ENCODE measurements around the gene EEF1E1. TPM values are rescaled to one million over a fixed set of nuclear protein-coding genes. Genes with fewer than 3 reads are reported as not detected.

EEF1E1 gene
- total RNA-seq, 3 donors from 2014 or later = 88.6 to 104 (median 96.8) TPM

DNA sequence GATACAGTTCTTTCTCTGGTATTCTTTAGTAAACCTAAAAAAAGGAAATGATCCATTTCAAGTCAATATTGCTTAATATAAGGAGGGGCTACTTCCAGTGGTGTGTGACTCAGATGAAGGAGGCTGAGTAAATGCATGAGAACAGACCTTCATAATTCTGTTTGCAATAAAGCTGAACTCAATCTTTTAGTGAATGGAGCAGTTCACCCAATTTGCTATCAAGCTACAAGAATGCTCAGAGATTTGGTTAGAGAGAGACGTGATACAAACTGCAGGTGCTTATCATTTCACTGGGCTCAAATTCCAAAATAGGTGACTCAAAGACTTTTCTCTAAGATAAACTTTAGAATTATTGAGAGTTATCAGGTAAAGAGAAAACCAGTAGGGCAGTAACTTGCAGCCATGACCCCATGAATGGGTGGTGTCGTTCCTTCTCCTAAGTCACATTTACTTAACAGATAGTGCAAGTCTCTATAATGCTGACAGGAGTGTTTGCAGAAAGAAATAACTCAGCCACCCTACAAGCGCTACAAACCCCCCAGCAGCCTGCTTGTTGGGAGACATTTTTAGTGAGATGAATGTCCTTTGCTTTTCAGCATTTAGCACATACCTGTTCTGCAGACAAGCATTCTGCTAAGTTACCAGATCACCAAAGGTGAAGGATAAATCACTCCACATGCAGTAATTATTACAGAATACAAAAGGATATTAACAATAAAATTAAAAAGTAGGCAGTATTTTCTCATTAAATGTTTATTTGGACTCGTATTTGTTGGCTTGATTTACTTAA, 21.8 kb downstream of the EEF1E1 start:
- Mint-ChIP-seq H3K9me3 (no peaks in the 10 kb centered on the region), H3K4me1 (ENCODE audit: low read depth) (peaks cover 16% of the 10 kb centered on the region), H3K27me3 (ENCODE audit: low read depth) (no peaks in the 10 kb centered on the region), H3K36me3 (ENCODE audit: insufficient read depth) (peaks cover 43% of the 10 kb centered on the region), H3K4me3 (no peak overlapping the region)
- ATAC-seq (no peak), DNase-seq (no peak)

GRCh38 chr6:8079126-8079525, 23.2 kb downstream of the EEF1E1 start:
- Mint-ChIP-seq H3K36me3 (ENCODE audit: insufficient read depth) (peaks cover 42% of the 10 kb centered on the region), H3K4me3 (no peak overlapping the region), H3K27me3 (ENCODE audit: low read depth) (no peaks in the 10 kb centered on the region), H3K4me1 (ENCODE audit: low read depth) (peaks cover 17% of the 10 kb centered on the region), H3K9me3 (no peaks in the 10 kb centered on the region)
- ATAC-seq (no peak), DNase-seq (no peak)

DNA sequence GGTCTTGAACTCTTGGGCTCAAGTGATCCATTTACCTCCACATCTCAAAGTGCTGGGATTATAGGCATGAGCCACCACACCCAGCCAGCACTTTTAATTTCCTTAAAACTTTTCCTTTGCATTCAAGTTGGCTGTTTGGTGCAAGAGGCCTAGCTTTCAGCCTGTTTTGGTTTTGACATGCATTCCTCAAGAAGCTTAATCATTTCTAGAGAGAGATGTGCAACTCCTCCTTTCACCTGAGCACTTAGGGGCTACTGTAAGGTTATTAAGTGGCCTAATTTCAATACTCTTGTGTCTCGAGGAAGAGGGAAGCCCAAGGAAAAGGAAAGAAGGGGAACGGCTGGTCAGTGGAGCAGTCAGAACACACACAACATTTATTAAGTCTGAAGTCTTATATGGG, 24.4 kb downstream of the EEF1E1 start:
- Mint-ChIP-seq H3K36me3 (ENCODE audit: insufficient read depth) (peaks cover 32% of the 10 kb centered on the region), H3K4me1 (ENCODE audit: low read depth) (peaks cover 11% of the 10 kb centered on the region), H3K27me3 (ENCODE audit: low read depth) (no peaks in the 10 kb centered on the region), H3K9me3 (no peaks in the 10 kb centered on the region), H3K4me3 (no peak overlapping the region)
- DNase-seq (no peak), ATAC-seq (no peak)

GRCh38 chr6:8075704-8076103, 26.6 kb downstream of the EEF1E1 start:
- DNase-seq (no peak), ATAC-seq (no peak)
- Mint-ChIP-seq H3K9me3 (no peaks in the 10 kb centered on the region), H3K4me3 (no peak overlapping the region), H3K4me1 (ENCODE audit: low read depth) (peaks cover 8% of the 10 kb centered on the region), H3K36me3 (ENCODE audit: insufficient read depth) (peaks cover 21% of the 10 kb centered on the region), H3K27me3 (ENCODE audit: low read depth) (no peaks in the 10 kb centered on the region)

- Mint-ChIP-seq H3K36me3 (ENCODE audit: insufficient read depth) (peaks cover 16% of the 10 kb centered on the region), H3K4me1 (ENCODE audit: low read depth) (peaks cover 8% of the 10 kb centered on the region), H3K27me3 (ENCODE audit: low read depth) (no peaks in the 10 kb centered on the region), H3K4me3 (no peak overlapping the region), H3K9me3 (no peaks in the 10 kb centered on the region)
- DNase-seq (no peak), ATAC-seq (no peak)
Measured at GRCh38 chr6:8075185-8075584, 27.2 kb downstream of the EEF1E1 start.

- Mint-ChIP-seq H3K36me3 (ENCODE audit: insufficient read depth) (peaks cover 11% of the 10 kb centered on the region), H3K27me3 (ENCODE audit: low read depth) (no peaks in the 10 kb centered on the region), H3K4me3 (no peak overlapping the region), H3K4me1 (ENCODE audit: low read depth) (peaks cover 8% of the 10 kb centered on the region), H3K9me3 (no peaks in the 10 kb centered on the region)
- ATAC-seq = no peak
- no peak for DNase-seq
Measured at GRCh38 chr6:8074213-8074612, 28.1 kb downstream of the EEF1E1 start.

- Mint-ChIP-seq H3K9me3 (no peaks in the 10 kb centered on the region), H3K4me1 (ENCODE audit: low read depth) (peaks cover 8% of the 10 kb centered on the region), H3K27me3 (ENCODE audit: low read depth) (no peaks in the 10 kb centered on the region), H3K36me3 (ENCODE audit: insufficient read depth) (peaks cover 11% of the 10 kb centered on the region), H3K4me3 (no peak overlapping the region)
- ATAC-seq (no peak), DNase-seq (no peak)
Measured at GRCh38 chr6:8073758-8074157, 28.6 kb downstream of the EEF1E1 start.

DNA sequence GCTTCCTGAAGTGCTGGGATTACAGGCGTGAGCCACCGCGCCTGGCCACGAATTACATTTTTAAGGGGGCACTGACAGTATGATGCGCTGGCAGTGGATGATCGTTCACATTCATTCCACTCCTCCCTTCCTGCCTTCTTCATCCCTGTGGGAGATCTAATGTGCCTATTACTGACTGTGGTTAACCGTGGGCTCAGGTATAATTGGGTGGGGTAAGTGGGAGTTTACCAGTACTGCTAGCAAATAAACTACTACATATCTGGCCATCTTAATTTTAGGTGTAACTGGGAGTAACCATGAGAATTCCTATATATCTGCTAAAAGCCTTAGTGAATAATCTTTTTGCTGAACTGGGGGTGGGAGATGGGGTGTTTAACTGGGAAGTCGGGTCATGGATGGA, 31.6 kb downstream of the EEF1E1 start:
- DNase-seq (no peak), ATAC-seq (no peak)
- Mint-ChIP-seq H3K27me3 (ENCODE audit: low read depth) (no peaks in the 10 kb centered on the region), H3K9me3 (no peaks in the 10 kb centered on the region), H3K4me3 (no peak overlapping the region), H3K4me1 (ENCODE audit: low read depth) (peaks cover 6% of the 10 kb centered on the region), H3K36me3 (ENCODE audit: insufficient read depth) (peaks cover under 1% of the 10 kb centered on the region)

GRCh38 chr6:8069631-8070284, 32.6 kb downstream of the EEF1E1 start:
- ATAC-seq = no peak
- peaks cover 2% of the 10 kb centered on the region for H3K36me3 Mint-ChIP-seq (ENCODE audit: insufficient read depth)
- peaks cover 13% of the 10 kb centered on the region for H3K4me1 Mint-ChIP-seq (ENCODE audit: low read depth)

DNA sequence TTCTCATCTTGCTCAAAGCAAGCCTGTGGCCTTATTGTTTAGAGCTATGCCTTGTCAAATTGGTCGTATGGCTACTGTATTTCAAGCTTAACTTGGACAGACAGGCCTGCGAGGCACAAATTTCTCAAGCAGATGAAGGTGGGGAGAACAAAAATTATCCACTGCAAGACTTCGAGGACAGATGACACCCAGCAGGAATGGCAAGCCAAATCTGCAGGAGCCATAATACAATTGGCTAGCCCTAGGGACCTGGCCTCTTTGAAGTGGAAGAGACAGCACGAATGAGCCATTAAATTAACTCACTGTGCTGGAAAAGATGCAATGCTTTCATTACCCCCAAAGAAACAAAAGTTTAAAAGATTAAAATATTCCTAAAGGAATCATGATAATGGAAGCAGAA, 33.2 kb downstream of the EEF1E1 start:
- Mint-ChIP-seq H3K36me3 (ENCODE audit: insufficient read depth) (peaks cover 2% of the 10 kb centered on the region), H3K9me3 (no peaks in the 10 kb centered on the region), H3K4me1 (ENCODE audit: low read depth) (peaks cover 17% of the 10 kb centered on the region), H3K27me3 (ENCODE audit: low read depth) (no peaks in the 10 kb centered on the region), H3K4me3 (no peak overlapping the region)
- ATAC-seq = no peak
- no peak for DNase-seq

More at GRCh38 chr6:8069631-8070284, 32.6 kb downstream of the EEF1E1 start:
- H3K4me3 Mint-ChIP-seq = no peak overlapping the region
- no peaks in the 10 kb centered on the region for H3K9me3 Mint-ChIP-seq
- no peaks in the 10 kb centered on the region for H3K27me3 Mint-ChIP-seq (ENCODE audit: low read depth)
- DNase-seq = no peak

- H3K27me3 Mint-ChIP-seq (ENCODE audit: low read depth) = no peaks in the 10 kb centered on the region
- no peaks in the 10 kb centered on the region for H3K9me3 Mint-ChIP-seq
- H3K4me1 Mint-ChIP-seq (ENCODE audit: low read depth) = peaks cover 25% of the 10 kb centered on the region
- DNase-seq (no peak), ATAC-seq (no peak)
- H3K36me3 Mint-ChIP-seq (ENCODE audit: insufficient read depth) = peaks cover 4% of the 10 kb centered on the region
- no peak overlapping the region for H3K4me3 Mint-ChIP-seq
Measured at GRCh38 chr6:8066108-8066507, 36.2 kb downstream of the EEF1E1 start.

- ATAC-seq (peak; percentile 55 to 60), DNase-seq (no peak)
- H3K27me3 Mint-ChIP-seq (ENCODE audit: low read depth) = no peaks in the 10 kb centered on the region
- peak overlapping the region; percentile 95 for H3K4me3 Mint-ChIP-seq
- peaks cover 4% of the 10 kb centered on the region for H3K36me3 Mint-ChIP-seq (ENCODE audit: insufficient read depth)
- H3K4me1 Mint-ChIP-seq (ENCODE audit: low read depth) = peaks cover 25% of the 10 kb centered on the region
- no peaks in the 10 kb centered on the region for H3K9me3 Mint-ChIP-seq
Measured at GRCh38 chr6:8065519-8065911, 36.8 kb downstream of the EEF1E1 start.

DNA sequence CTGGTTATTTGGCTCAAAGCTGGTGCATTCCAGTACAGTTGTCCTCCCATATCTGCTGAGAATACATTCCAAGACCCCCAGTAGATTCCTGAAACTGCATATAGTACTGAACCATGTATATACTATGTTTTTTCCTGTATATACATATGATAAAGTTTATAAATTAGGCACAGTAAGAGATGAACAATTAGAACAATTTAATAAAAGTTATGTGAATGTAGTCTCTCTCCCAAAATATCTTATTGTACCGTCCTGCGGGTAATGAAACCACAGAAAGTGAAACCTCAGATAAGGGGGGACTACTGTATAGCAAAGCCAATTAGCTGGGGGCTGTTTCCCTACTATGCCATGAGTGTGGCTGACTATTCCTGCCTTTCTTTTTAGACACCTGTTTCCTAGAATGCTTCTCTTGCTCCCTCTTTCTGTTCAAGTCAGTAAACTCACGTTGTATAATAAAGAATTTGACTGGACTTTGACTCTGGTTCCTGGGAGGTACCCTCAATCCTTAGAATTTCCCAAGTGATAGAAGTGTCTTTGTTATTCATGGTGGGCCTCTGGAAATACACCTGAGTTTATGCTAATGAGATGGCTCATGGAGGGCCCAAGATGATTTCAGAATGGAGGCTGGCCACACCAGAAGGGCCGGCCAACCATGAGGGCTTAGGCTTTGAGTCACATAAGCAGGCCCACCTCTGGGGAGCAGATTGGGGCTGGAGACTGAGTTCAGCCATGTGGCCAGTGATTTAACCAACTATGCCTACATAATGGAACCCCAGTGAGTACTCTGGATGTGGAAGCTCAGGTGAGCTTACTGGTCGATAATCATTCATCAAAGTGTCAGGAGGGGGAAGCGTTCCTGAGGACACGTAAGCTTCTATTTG, 37.5 kb downstream of the EEF1E1 start:
- H3K4me1 Mint-ChIP-seq (ENCODE audit: low read depth) = peaks cover 25% of the 10 kb centered on the region
- peaks cover 10% of the 10 kb centered on the region for H3K36me3 Mint-ChIP-seq (ENCODE audit: insufficient read depth)
- no peaks in the 10 kb centered on the region for H3K27me3 Mint-ChIP-seq (ENCODE audit: low read depth)
- no peak for ATAC-seq
- peak overlapping the region; percentile 95 for H3K4me3 Mint-ChIP-seq
- no peaks in the 10 kb centered on the region for H3K9me3 Mint-ChIP-seq
- no peak for DNase-seq
